K562 (cell line): ENCODE measurements around the gene CTTNBP2. TPM values are rescaled to one million over a fixed set of nuclear protein-coding genes. Genes with fewer than 3 reads are reported as not detected.
A peak's percentile ranks its signal among the peaks of the same experiment; 100 is the strongest.

Experiments used
- ARNT ChIP-seq, 2 experiments: fragments of 450-650 bp; IDR thresholded peaks; 2 replicates each; pipeline ENCODE4 v1.6.1; 2016; ENCODE audit warnings: mild to moderate bottlenecking in 1 of 2
- BCLAF1 ChIP-seq, 2 experiments: fragments of 450-650 bp in 1 of 2; IDR thresholded peaks; 2 replicates each; pipeline ENCODE4 v1.6.1; 2011 to 2017; ENCODE audit warnings: low read depth in 2 of 2, antibody characterized with exemption in 1 of 2, borderline replicate concordance in 1 of 2, low read length in 1 of 2, mild to moderate bottlenecking in 1 of 2, mixed read lengths in 1 of 2; ENCODE audit not compliant: control insufficient read depth in 1 of 2
- CSDE1 ChIP-seq, 2 experiments: fragments of 450-650 bp; IDR thresholded peaks; 2 replicates each; pipeline ENCODE4 v1.6.1; 2016; ENCODE audit warnings: mild to moderate bottlenecking in 1 of 2
- ESRRB ChIP-seq: fragments of 250-450 bp; sonication (Bioruptor Pico); IDR thresholded peaks from 2 replicates; pipeline ENCODE4 v1.5.0; 2020; ENCODE audit warnings: mild to moderate bottlenecking, moderate library complexity, borderline replicate concordance
- HDAC8 ChIP-seq: fragments of 450-650 bp; IDR thresholded peaks from 2 replicates; pipeline ENCODE4 v1.6.1; 2016; ENCODE audit warnings: mild to moderate bottlenecking, missing genetic modification characterization, moderate library complexity, missing compliant biosample characterization
- HMGN3 ChIP-seq: IDR thresholded peaks from 2 replicates; pipeline ENCODE4 v1.6.1; 2011; ENCODE audit warnings: borderline replicate concordance, low read depth, mild to moderate bottlenecking, mixed read lengths, low read length; ENCODE audit not compliant: insufficient read length; ENCODE audit errors: extremely low read depth
- KDM2B ChIP-seq: fragments of 250-450 bp; sonication (Bioruptor Pico); IDR thresholded peaks from 2 replicates; pipeline ENCODE4 v1.8.0; 2021; ENCODE audit warnings: mild to moderate bottlenecking, moderate library complexity
- MITF ChIP-seq: IDR thresholded peaks from 2 replicates; pipeline ENCODE4 v1.6.1; 2014; ENCODE audit warnings: antibody characterized with exemption
- NCOR1 ChIP-seq: fragments of 450-650 bp; IDR thresholded peaks from 2 replicates; pipeline ENCODE4 v1.6.1; 2016; ENCODE audit warnings: mild to moderate bottlenecking, moderate library complexity
- PHF8 ChIP-seq: fragments of 200-600 bp; sonication (generic); IDR thresholded peaks from 2 replicates; pipeline ENCODE4 v1.6.1; 2012; ENCODE audit warnings: mixed run types, mild to moderate bottlenecking, inconsistent platforms, low read length, moderate library complexity, borderline replicate concordance
- PTBP1 ChIP-seq: fragments of 200-400 bp; formaldehyde crosslinking; IDR thresholded peaks from 2 replicates; pipeline ENCODE4 v1.6.1; 2017; ENCODE audit warnings: low read depth, low read length
- RNF219 ChIP-seq: fragments of 250-450 bp; sonication (Bioruptor Pico); IDR thresholded peaks from 2 replicates; pipeline ENCODE4 v1.5.0; 2022; ENCODE audit warnings: mild to moderate bottlenecking
- SRF ChIP-seq, 2 experiments: fragments of 250-450, 450-650 bp in 1 of 2; sonication (Bioruptor Pico) in 1 of 2; sonication (generic) in 1 of 2; formaldehyde crosslinking; IDR thresholded peaks; 2 replicates each; pipeline versions ENCODE4 v1.5.0 to v1.5.1; 2020 to 2022; ENCODE audit warnings: mild to moderate bottlenecking in 1 of 2, missing genetic modification reagents in 1 of 2
- TOE1 ChIP-seq, 2 experiments: fragments of 450-650 bp in 1 of 2; sonication (generic) in 1 of 2; formaldehyde crosslinking in 1 of 2; IDR thresholded peaks; 2 replicates each; pipeline versions ENCODE4 v1.7.1 to v1.8.0; 2016 to 2022; ENCODE audit warnings: borderline replicate concordance in 2 of 2, mild to moderate bottlenecking in 2 of 2, antibody characterized with exemption in 1 of 2, inconsistent platforms in 1 of 2, low read depth in 1 of 2, missing genetic modification reagents in 1 of 2, moderate library complexity in 1 of 2
- U2AF2 ChIP-seq: fragments of 200-400 bp; formaldehyde crosslinking; optimal IDR thresholded peaks from 2 replicates; pipeline ENCODE3; 2017; ENCODE audit warnings: low read depth, mild to moderate bottlenecking, low read length
- ZNF696 ChIP-seq: fragments of 250-450 bp; sonication (Bioruptor Pico); conservative IDR thresholded peaks from 2 replicates; pipeline ENCODE4 v1.4.0; 2020; ENCODE audit warnings: mild to moderate bottlenecking, moderate library complexity
- ZNF79 ChIP-seq: fragments of 250-450 bp; sonication (Bioruptor Pico); IDR thresholded peaks from 2 replicates; pipeline ENCODE4 v1.4.0; 2020; ENCODE audit warnings: low read depth, mild to moderate bottlenecking, moderate library complexity
- polyA plus RNA-seq, 8 experiments: library from polyadenylated mRNA; depleted of rRNA in 4 of 8; stranded (reverse) in 5 of 8; unstranded in 3 of 8; fragments of >200 nt; fragmentation: Nextera tagmentation in 2 of 8; fragmentation: Illumina TruSeq in 1 of 8; extraction: Ambion mirVana in 2 of 8; extraction: Trizol in 1 of 8; gene quantifications; 2 replicates each; pipeline versions ENCODE4 v1.2.1 to v1.2.3, GENCODE V29; 2011 to 2014; ENCODE audit warnings: inconsistent platforms in 1 of 8, missing spikeins in 1 of 8
- total RNA-seq, 7 experiments: library from RNA; depleted of rRNA in 6 of 7; stranded (reverse); fragments of >200 nt in 6 of 7; fragmentation: Illumina TruSeq in 2 of 7; extraction: Trizol in 2 of 7; gene quantifications; 2 replicates each; pipeline versions ENCODE4 v1.2.1 to v1.2.3, GENCODE V29; 2011 to 2021; ENCODE audit warnings: low replicate concordance in 1 of 7

Gene CTTNBP2
- total and polyA plus RNA-seq, 9 of the 15 experiments (the other 6 are each of a cell fraction or from before 2014, with no cell fraction given): 0.05 TPM; not detected in 8

- TF ChIP-seq HMGN3 (peak; percentile 64), ARNT (IDR thresholded peaks at IDR 0.05) (peak; percentile 86 to 91; a peak in 3 of 4 replicates), PHF8 (no peak), CSDE1 (IDR thresholded peaks at IDR 0.05) (no peak; a peak in 1 of 4 replicates), ESRRB (CRISPR knock-in tag) (no peak), TOE1 (IDR thresholded peaks at IDR 0.05; ENCODE audit: borderline replicate concordance) (peak; percentile 52; the same call in 1 of the 2 replicates), TOE1 (CRISPR knock-in tag; IDR thresholded peaks at IDR 0.05; ENCODE audit: borderline replicate concordance, low read depth) (no peak), SRF (CRISPR knock-in tag; IDR thresholded peaks at IDR 0.05) (0 out of 4 replicates have a peak, but pooled peaks of 1 of the 2 experiments have one; percentile 43), U2AF2 (no peak), ZNF79 (CRISPR knock-in tag) (0 out of 2 replicates have a peak, but pooled peaks have one; percentile 2), HDAC8 (no peak), MITF (peak; percentile 71), RNF219 (CRISPR knock-in tag) (no peak), NCOR1 (peak; percentile 96), BCLAF1 (IDR thresholded peaks at IDR 0.05; ENCODE audit: borderline replicate concordance in 1 of 2, control insufficient read depth in 1 of 2, low read depth in 2 of 2, low read length in 1 of 2) (peak in 1 of 2 experiments; percentile 73; a peak in 1 of 4 replicates), KDM2B (no peak), ZNF696 (CRISPR knock-in tag) (no peak), PTBP1 (no peak)
These were observed 81.1 kb downstream of the CTTNBP2 start (continued) for GRCh38 chr7:117791877-117792780.
